GM23338 (cell line): ENCODE measurements around the gene NIPBL. TPM values are rescaled to one million over a fixed set of nuclear protein-coding genes. Genes with fewer than 3 reads are reported as not detected.

Source experiments
- ATAC-seq: fragments of 200-7000 bp; cut with Tn5 transposase; 3 replicates; pipeline ENCODE4 v1.9.1; 2020
- DNase-seq: peaks from one replicate; pipeline ENCODE4 v3.0.0-alpha.2; 2015; ENCODE audit warnings: low spot score
- H2AFZ ChIP-seq: fragments of 200-600 bp; sonication (generic); 2 replicates; pipeline ENCODE4 v1.8.0; 2016; ENCODE audit warnings: antibody characterized with exemption, mild to moderate bottlenecking, moderate library complexity
- H3F3A ChIP-seq: fragments of 200-600 bp; sonication (generic); replicated peaks from 2 replicates; pipeline ENCODE4 v1.8.0; 2017; ENCODE audit warnings: antibody characterized with exemption, mixed run types, low read depth
- H3K27ac ChIP-seq: fragments of 200-600 bp; sonication (generic); 2 replicates; pipeline ENCODE4 v1.6.1; 2016; ENCODE audit warnings: low read depth
- H3K27me3 ChIP-seq: fragments of 200-600 bp; sonication (generic); 2 replicates; pipeline ENCODE4 v1.8.0; 2016; ENCODE audit warnings: mild to moderate bottlenecking, mixed run types, moderate library complexity; ENCODE audit not compliant: insufficient read depth
- H3K36me3 ChIP-seq: fragments of 200-600 bp; sonication (generic); 2 replicates; pipeline ENCODE4 v1.8.0; 2016; ENCODE audit warnings: mild to moderate bottlenecking; ENCODE audit not compliant: insufficient read depth
- H3K4me1 ChIP-seq: fragments of 200-600 bp; sonication (generic); 2 replicates; pipeline ENCODE4 v1.8.0; 2016; ENCODE audit warnings: mild to moderate bottlenecking, moderate library complexity; ENCODE audit not compliant: insufficient read depth
- H3K4me2 ChIP-seq: fragments of 200-600 bp; sonication (generic); 2 replicates; pipeline ENCODE4 v1.7.1; 2017; ENCODE audit warnings: mixed run types
- H3K4me3 ChIP-seq: fragments of 200-600 bp; sonication (generic); 2 replicates; pipeline ENCODE4 v1.6.1; 2016; ENCODE audit warnings: mixed run types
- H3K79me2 ChIP-seq: fragments of 200-600 bp; sonication (generic); replicated peaks from 2 replicates; pipeline ENCODE4 v1.8.0; 2017; ENCODE audit warnings: mild to moderate bottlenecking; ENCODE audit not compliant: insufficient read depth
- H3K9me2 ChIP-seq: fragments of 200-600 bp; sonication (generic); 2 replicates; pipeline ENCODE4 v1.8.0; 2017; ENCODE audit not compliant: insufficient read depth
- H4K20me1 ChIP-seq: fragments of 200-600 bp; sonication (generic); replicated peaks from 2 replicates; pipeline ENCODE4 v1.8.0; 2017; ENCODE audit warnings: mild to moderate bottlenecking; ENCODE audit not compliant: insufficient read depth
- H3K27ac Mint-ChIP-seq: 2 replicates; pipeline ENCODE4 v1.8.0; 2020; ENCODE audit warnings: inconsistent platforms, mild to moderate bottlenecking, moderate library complexity, mixed read lengths
- H3K27me3 Mint-ChIP-seq: 3 replicates; pipeline ENCODE4 v1.8.0; 2022; ENCODE audit warnings: low read depth, mild to moderate bottlenecking, moderate library complexity, mixed read lengths, inconsistent platforms; ENCODE audit not compliant: insufficient read depth, poor library complexity
- H3K36me3 Mint-ChIP-seq: 3 replicates; pipeline ENCODE4 v1.8.0; 2021; ENCODE audit warnings: low read depth, mild to moderate bottlenecking, inconsistent platforms, moderate library complexity, mixed read lengths
- H3K4me1 Mint-ChIP-seq: 3 replicates; pipeline ENCODE4 v1.8.0; 2020; ENCODE audit warnings: mild to moderate bottlenecking, inconsistent platforms, mixed read lengths
- H3K4me3 Mint-ChIP-seq: 3 replicates; pipeline ENCODE4 v1.8.0; 2021; ENCODE audit warnings: moderate library complexity, mild to moderate bottlenecking, inconsistent platforms, mixed read lengths
- H3K9me3 Mint-ChIP-seq: 3 replicates; pipeline ENCODE4 v1.8.0; 2020; ENCODE audit warnings: moderate library complexity, mild to moderate bottlenecking, inconsistent platforms, mixed read lengths
- EZH2 ChIP-seq: fragments of 200-600 bp; sonication (generic); IDR thresholded peaks from one replicate; pipeline ENCODE4 v1.8.0; 2017; ENCODE audit warnings: antibody characterized with exemption, mild to moderate bottlenecking, low read depth; ENCODE audit not compliant: unreplicated experiment
- EZH2phosphoT487 ChIP-seq: fragments of 200-600 bp; sonication (generic); IDR thresholded peaks from one replicate; pipeline ENCODE4 v1.8.1; 2018; ENCODE audit warnings: antibody characterized with exemption; ENCODE audit not compliant: unreplicated experiment
- NANOG ChIP-seq: IDR thresholded peaks from 2 replicates; pipeline ENCODE4 v1.6.1; 2016; ENCODE audit warnings: antibody characterized with exemption, borderline replicate concordance
- POLR2AphosphoS5 ChIP-seq: IDR thresholded peaks from 2 replicates; pipeline ENCODE4 v1.6.1; 2016; ENCODE audit warnings: antibody characterized with exemption, low read depth
- STAT1 ChIP-seq: IDR thresholded peaks from one replicate; pipeline ENCODE4 v1.6.1; 2016; ENCODE audit warnings: antibody characterized with exemption; ENCODE audit not compliant: unreplicated experiment
- ZNF114 ChIP-seq: fragments of 250-450 bp; sonication (Bioruptor Pico); IDR thresholded peaks from 2 replicates; pipeline ENCODE4 v1.5.0; 2020; ENCODE audit warnings: mild to moderate bottlenecking, moderate library complexity
- ZNF331 ChIP-seq: fragments of 250-450 bp; sonication (Bioruptor Pico); IDR thresholded peaks from 2 replicates; pipeline ENCODE4 v1.5.0; 2020; ENCODE audit warnings: low read depth, mild to moderate bottlenecking, moderate library complexity
- polyA plus RNA-seq: library from polyadenylated mRNA; unstranded; fragments of >200 nt; fragmentation: Nextera tagmentation; extraction: Ambion mirVana; gene quantifications from 2 replicates; pipeline ENCODE4 v1.2.1, GENCODE V29; 2016
- total RNA-seq: library from RNA; depleted of rRNA; stranded (reverse); fragments of >200 nt; shearing (Covaris generic); gene quantifications from 2 replicates; pipeline ENCODE4 v1.2.3, GENCODE V29; 2014
- TF ChIP-seq, protein P1 (sequence below): IDR thresholded peaks from 2 replicates; pipeline ENCODE4 v1.6.1; 2016; ENCODE audit warnings: antibody characterized with exemption
- TF ChIP-seq, protein P2 (sequence below): IDR thresholded peaks from one replicate; pipeline ENCODE4 v1.6.1; 2018; ENCODE audit warnings: antibody characterized with exemption; ENCODE audit not compliant: unreplicated experiment
- TF ChIP-seq, protein P3 (sequence below), 2 experiments: fragments of 200-600 bp in 1 of 2; sonication (generic) in 1 of 2; conservative IDR thresholded peaks; 2 replicates each; pipeline versions ENCODE4 v1.5.1 to v1.6.1; 2016 to 2017; ENCODE audit warnings: antibody characterized with exemption in 2 of 2, low read depth in 2 of 2, mild to moderate bottlenecking in 2 of 2, moderate library complexity in 1 of 2
- TF ChIP-seq, protein P4 (sequence below): fragments of 250-450 bp; sonication (Bioruptor Pico); IDR thresholded peaks from 2 replicates; pipeline ENCODE4 v1.5.0; 2020; ENCODE audit warnings: mild to moderate bottlenecking, moderate library complexity

NIPBL gene
- total and polyA plus RNA-seq, 2 experiments from 2014 or later = 44.2 to 51.4 TPM

DNA sequence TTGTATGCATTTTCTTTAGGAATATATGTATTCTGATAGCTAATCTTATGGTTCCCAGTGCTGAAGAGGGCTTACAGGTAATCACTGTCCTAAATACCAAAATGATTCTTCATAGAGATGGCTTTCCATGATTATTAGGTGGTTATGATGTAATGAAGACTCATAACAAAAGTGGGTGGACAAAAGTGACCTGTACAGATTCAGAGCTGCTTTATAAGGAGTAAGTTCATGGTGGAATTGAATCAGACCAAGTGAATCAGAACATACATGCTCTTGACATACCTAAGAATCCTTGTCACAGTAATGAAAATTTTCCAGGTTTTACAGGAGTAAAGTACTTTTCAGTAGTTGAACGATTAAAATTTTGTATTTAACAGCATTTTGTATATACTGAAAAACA is 105.6 kb downstream of the NIPBL start:
- H3K4me2 ChIP-seq = no peak overlapping the region
- H3K27ac ChIP-seq = no peak overlapping the region
- H4K20me1 ChIP-seq = peaks cover 5% of the 10 kb centered on the region
- no peaks in the 10 kb centered on the region for H3K27me3 Mint-ChIP-seq
- no peak overlapping the region for H2AFZ ChIP-seq
- no peak for DNase-seq
- no peak overlapping the region for H3K4me3 ChIP-seq
- H3K27me3 ChIP-seq = no peaks in the 10 kb centered on the region
- H3K27ac Mint-ChIP-seq = no peak overlapping the region
- no peaks in the 10 kb centered on the region; the same call in 1 of the 2 replicates for H3K36me3 ChIP-seq
- no peak for ATAC-seq
- H3F3A ChIP-seq = no peaks in the 10 kb centered on the region
- H3K4me1 ChIP-seq = no peaks in the 10 kb centered on the region
- H3K79me2 ChIP-seq = peaks cover 52% of the 10 kb centered on the region
- H3K9me2 ChIP-seq = no peaks in the 10 kb centered on the region
- H3K4me1 Mint-ChIP-seq = peaks cover 11% of the 10 kb centered on the region; the same call in 2 of the 3 replicates
- peaks cover 24% of the 10 kb centered on the region; the same call in 2 of the 3 replicates for H3K36me3 Mint-ChIP-seq
- no peaks in the 10 kb centered on the region for H3K9me3 Mint-ChIP-seq
- H3K4me3 Mint-ChIP-seq = no peak overlapping the region
- no peak for TF ChIP-seq ZNF114 (CRISPR knock-in tag)
- TF ChIP-seq, protein P1, sequence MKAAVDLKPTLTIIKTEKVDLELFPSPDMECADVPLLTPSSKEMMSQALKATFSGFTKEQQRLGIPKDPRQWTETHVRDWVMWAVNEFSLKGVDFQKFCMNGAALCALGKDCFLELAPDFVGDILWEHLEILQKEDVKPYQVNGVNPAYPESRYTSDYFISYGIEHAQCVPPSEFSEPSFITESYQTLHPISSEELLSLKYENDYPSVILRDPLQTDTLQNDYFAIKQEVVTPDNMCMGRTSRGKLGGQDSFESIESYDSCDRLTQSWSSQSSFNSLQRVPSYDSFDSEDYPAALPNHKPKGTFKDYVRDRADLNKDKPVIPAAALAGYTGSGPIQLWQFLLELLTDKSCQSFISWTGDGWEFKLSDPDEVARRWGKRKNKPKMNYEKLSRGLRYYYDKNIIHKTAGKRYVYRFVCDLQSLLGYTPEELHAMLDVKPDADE = no peak
- TF ChIP-seq, protein P2, sequence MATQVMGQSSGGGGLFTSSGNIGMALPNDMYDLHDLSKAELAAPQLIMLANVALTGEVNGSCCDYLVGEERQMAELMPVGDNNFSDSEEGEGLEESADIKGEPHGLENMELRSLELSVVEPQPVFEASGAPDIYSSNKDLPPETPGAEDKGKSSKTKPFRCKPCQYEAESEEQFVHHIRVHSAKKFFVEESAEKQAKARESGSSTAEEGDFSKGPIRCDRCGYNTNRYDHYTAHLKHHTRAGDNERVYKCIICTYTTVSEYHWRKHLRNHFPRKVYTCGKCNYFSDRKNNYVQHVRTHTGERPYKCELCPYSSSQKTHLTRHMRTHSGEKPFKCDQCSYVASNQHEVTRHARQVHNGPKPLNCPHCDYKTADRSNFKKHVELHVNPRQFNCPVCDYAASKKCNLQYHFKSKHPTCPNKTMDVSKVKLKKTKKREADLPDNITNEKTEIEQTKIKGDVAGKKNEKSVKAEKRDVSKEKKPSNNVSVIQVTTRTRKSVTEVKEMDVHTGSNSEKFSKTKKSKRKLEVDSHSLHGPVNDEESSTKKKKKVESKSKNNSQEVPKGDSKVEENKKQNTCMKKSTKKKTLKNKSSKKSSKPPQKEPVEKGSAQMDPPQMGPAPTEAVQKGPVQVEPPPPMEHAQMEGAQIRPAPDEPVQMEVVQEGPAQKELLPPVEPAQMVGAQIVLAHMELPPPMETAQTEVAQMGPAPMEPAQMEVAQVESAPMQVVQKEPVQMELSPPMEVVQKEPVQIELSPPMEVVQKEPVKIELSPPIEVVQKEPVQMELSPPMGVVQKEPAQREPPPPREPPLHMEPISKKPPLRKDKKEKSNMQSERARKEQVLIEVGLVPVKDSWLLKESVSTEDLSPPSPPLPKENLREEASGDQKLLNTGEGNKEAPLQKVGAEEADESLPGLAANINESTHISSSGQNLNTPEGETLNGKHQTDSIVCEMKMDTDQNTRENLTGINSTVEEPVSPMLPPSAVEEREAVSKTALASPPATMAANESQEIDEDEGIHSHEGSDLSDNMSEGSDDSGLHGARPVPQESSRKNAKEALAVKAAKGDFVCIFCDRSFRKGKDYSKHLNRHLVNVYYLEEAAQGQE = no peak
- TF ChIP-seq EZH2phosphoT487 = no peak
- no peak for TF ChIP-seq STAT1
- no peak for TF ChIP-seq EZH2
- no peak for TF ChIP-seq ZNF331 (CRISPR knock-in tag)
- no peak for TF ChIP-seq POLR2AphosphoS5
- TF ChIP-seq, protein P3, sequence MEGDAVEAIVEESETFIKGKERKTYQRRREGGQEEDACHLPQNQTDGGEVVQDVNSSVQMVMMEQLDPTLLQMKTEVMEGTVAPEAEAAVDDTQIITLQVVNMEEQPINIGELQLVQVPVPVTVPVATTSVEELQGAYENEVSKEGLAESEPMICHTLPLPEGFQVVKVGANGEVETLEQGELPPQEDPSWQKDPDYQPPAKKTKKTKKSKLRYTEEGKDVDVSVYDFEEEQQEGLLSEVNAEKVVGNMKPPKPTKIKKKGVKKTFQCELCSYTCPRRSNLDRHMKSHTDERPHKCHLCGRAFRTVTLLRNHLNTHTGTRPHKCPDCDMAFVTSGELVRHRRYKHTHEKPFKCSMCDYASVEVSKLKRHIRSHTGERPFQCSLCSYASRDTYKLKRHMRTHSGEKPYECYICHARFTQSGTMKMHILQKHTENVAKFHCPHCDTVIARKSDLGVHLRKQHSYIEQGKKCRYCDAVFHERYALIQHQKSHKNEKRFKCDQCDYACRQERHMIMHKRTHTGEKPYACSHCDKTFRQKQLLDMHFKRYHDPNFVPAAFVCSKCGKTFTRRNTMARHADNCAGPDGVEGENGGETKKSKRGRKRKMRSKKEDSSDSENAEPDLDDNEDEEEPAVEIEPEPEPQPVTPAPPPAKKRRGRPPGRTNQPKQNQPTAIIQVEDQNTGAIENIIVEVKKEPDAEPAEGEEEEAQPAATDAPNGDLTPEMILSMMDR (conservative IDR thresholded peaks at IDR 0.05; ENCODE audit: low read depth in 2 of 2) = no peak
- TF ChIP-seq, protein P4, sequence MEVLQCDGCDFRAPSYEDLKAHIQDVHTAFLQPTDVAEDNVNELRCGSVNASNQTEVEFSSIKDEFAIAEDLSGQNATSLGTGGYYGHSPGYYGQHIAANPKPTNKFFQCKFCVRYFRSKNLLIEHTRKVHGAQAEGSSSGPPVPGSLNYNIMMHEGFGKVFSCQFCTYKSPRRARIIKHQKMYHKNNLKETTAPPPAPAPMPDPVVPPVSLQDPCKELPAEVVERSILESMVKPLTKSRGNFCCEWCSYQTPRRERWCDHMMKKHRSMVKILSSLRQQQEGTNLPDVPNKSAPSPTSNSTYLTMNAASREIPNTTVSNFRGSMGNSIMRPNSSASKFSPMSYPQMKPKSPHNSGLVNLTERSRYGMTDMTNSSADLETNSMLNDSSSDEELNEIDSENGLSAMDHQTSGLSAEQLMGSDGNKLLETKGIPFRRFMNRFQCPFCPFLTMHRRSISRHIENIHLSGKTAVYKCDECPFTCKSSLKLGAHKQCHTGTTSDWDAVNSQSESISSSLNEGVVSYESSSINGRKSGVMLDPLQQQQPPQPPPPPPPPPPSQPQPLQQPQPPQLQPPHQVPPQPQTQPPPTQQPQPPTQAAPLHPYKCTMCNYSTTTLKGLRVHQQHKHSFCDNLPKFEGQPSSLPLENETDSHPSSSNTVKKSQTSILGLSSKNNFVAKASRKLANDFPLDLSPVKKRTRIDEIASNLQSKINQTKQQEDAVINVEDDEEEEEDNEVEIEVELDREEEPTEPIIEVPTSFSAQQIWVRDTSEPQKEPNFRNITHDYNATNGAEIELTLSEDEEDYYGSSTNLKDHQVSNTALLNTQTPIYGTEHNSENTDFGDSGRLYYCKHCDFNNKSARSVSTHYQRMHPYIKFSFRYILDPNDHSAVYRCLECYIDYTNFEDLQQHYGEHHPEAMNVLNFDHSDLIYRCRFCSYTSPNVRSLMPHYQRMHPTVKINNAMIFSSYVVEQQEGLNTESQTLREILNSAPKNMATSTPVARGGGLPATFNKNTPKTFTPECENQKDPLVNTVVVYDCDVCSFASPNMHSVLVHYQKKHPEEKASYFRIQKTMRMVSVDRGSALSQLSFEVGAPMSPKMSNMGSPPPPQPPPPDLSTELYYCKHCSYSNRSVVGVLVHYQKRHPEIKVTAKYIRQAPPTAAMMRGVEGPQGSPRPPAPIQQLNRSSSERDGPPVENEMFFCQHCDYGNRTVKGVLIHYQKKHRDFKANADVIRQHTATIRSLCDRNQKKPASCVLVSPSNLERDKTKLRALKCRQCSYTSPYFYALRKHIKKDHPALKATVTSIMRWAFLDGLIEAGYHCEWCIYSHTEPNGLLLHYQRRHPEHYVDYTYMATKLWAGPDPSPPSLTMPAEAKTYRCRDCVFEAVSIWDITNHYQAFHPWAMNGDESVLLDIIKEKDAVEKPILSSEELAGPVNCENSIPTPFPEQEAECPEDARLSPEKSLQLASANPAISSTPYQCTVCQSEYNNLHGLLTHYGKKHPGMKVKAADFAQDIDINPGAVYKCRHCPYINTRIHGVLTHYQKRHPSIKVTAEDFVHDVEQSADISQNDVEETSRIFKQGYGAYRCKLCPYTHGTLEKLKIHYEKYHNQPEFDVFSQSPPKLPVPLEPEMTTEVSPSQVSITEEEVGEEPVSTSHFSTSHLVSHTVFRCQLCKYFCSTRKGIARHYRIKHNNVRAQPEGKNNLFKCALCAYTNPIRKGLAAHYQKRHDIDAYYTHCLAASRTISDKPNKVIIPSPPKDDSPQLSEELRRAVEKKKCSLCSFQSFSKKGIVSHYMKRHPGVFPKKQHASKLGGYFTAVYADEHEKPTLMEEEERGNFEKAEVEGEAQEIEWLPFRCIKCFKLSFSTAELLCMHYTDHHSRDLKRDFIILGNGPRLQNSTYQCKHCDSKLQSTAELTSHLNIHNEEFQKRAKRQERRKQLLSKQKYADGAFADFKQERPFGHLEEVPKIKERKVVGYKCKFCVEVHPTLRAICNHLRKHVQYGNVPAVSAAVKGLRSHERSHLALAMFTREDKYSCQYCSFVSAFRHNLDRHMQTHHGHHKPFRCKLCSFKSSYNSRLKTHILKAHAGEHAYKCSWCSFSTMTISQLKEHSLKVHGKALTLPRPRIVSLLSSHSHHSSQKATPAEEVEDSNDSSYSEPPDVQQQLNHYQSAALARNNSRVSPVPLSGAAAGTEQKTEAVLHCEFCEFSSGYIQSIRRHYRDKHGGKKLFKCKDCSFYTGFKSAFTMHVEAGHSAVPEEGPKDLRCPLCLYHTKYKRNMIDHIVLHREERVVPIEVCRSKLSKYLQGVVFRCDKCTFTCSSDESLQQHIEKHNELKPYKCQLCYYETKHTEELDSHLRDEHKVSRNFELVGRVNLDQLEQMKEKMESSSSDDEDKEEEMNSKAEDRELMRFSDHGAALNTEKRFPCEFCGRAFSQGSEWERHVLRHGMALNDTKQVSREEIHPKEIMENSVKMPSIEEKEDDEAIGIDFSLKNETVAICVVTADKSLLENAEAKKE (CRISPR knock-in tag) = no peak
- no peak for TF ChIP-seq NANOG
